HG02610 (cell line): ENCODE data around the gene REEP6.

Experiments
- ATAC-seq: cut with Tn5 transposase; IDR thresholded peaks from one replicate; pipeline ENCODE4 v1.9.1; 2021; ENCODE audit warnings: mild to moderate bottlenecking, moderate library complexity; ENCODE audit not compliant: unreplicated experiment

REEP6 gene

GRCh38 chr19:1456121-1456900, 34.7 kb upstream of the REEP6 start:
- no peak for ATAC-seq

GRCh38 chr19:1457031-1457739, 33.8 kb upstream of the REEP6 start:
- ATAC-seq = no peak

GRCh38 chr19:1457892-1458291, 33.1 kb upstream of the REEP6 start:
- no peak for ATAC-seq

GRCh38 chr19:1459479-1459878, 31.5 kb upstream of the REEP6 start:
- no peak for ATAC-seq

- no peak for ATAC-seq
These were observed 30.7 kb upstream of the REEP6 start for GRCh38 chr19:1460033-1460995.

GRCh38 chr19:1461862-1462261, 29.1 kb upstream of the REEP6 start:
- ATAC-seq = no peak

- no peak for ATAC-seq
These were observed 25.6 kb upstream of the REEP6 start for GRCh38 chr19:1465191-1466016.

GRCh38 chr19:1466018-1466460, 24.9 kb upstream of the REEP6 start:
- no peak for ATAC-seq

GRCh38 chr19:1466461-1467214, 24.3 kb upstream of the REEP6 start:
- no peak for ATAC-seq

GRCh38 chr19:1467215-1467489, 23.8 kb upstream of the REEP6 start:
- ATAC-seq = no peak

GRCh38 chr19:1467490-1468273, 23.3 kb upstream of the REEP6 start:
- ATAC-seq = no peak

- ATAC-seq = no peak
These were observed 22.6 kb upstream of the REEP6 start for GRCh38 chr19:1468274-1468820.

GRCh38 chr19:1468821-1469254, 22.1 kb upstream of the REEP6 start:
- no peak for ATAC-seq

GRCh38 chr19:1469255-1470054, 21.5 kb upstream of the REEP6 start:
- ATAC-seq = no peak

GRCh38 chr19:1470055-1470304, 21.0 kb upstream of the REEP6 start:
- no peak for ATAC-seq

- no peak for ATAC-seq
These were observed 20.5 kb upstream of the REEP6 start for GRCh38 chr19:1470305-1471009.

GRCh38 chr19:1471010-1471514, 19.9 kb upstream of the REEP6 start:
- no peak for ATAC-seq
